Loucy (cell line): Measurements from ENCODE around the gene PDGFC.

Source experiments
- EZH2phosphoT487 ChIP-seq: fragments of 200-600 bp; IDR thresholded peaks from 2 replicates; pipeline ENCODE4 v1.6.1; 2018; ENCODE audit warnings: antibody characterized with exemption, mild to moderate bottlenecking, moderate library complexity, borderline replicate concordance
- TF ChIP-seq, protein P1 (sequence below): fragments of 200-600 bp; sonication (generic); conservative IDR thresholded peaks from 2 replicates; pipeline ENCODE4 v1.5.1; 2014; ENCODE audit warnings: mild to moderate bottlenecking, antibody characterized with exemption, low read length

DNA sequence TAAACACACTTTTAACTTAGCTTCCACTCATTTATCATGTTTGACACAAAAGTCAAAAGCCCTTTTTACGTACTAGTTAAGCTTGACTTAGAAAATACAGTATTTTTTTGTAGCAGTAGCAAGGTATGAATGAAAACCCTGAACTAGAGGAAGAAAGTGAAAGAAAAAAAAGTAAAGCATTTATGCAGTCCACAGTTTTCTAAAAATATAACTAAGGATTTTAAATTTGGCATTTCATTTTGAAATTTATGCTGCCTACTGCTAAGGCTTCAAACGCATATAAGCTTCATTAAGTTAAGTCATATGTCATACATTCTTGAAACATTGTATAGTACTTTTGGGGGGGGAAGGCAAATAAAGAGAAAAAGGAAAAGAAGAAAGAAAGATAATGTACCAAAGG is 201.5 kb downstream of the PDGFC start:
- TF ChIP-seq, protein P1, sequence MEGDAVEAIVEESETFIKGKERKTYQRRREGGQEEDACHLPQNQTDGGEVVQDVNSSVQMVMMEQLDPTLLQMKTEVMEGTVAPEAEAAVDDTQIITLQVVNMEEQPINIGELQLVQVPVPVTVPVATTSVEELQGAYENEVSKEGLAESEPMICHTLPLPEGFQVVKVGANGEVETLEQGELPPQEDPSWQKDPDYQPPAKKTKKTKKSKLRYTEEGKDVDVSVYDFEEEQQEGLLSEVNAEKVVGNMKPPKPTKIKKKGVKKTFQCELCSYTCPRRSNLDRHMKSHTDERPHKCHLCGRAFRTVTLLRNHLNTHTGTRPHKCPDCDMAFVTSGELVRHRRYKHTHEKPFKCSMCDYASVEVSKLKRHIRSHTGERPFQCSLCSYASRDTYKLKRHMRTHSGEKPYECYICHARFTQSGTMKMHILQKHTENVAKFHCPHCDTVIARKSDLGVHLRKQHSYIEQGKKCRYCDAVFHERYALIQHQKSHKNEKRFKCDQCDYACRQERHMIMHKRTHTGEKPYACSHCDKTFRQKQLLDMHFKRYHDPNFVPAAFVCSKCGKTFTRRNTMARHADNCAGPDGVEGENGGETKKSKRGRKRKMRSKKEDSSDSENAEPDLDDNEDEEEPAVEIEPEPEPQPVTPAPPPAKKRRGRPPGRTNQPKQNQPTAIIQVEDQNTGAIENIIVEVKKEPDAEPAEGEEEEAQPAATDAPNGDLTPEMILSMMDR: no peak
- TF ChIP-seq EZH2phosphoT487: no peak
